H4 (cell line): ENCODE data around the gene RTTN. TPM values are rescaled to one million over a fixed set of nuclear protein-coding genes. Genes with fewer than 3 reads are reported as not detected.
A peak's percentile ranks its signal among the peaks of the same experiment; 100 is the strongest.

Experiments used
- DNase-seq: peaks from one replicate; pipeline ENCODE4 v3.0.0-alpha.2; 2015; ENCODE audit warnings: low spot score
- total RNA-seq: library from RNA; depleted of rRNA; stranded (reverse); fragments of >200 nt; shearing (Covaris generic); gene quantifications from 2 replicates; pipeline ENCODE4 v1.2.3, GENCODE V29; 2014

Gene RTTN
- total RNA-seq, 1 experiment from 2014 or later, result 12.2 TPM

DNA sequence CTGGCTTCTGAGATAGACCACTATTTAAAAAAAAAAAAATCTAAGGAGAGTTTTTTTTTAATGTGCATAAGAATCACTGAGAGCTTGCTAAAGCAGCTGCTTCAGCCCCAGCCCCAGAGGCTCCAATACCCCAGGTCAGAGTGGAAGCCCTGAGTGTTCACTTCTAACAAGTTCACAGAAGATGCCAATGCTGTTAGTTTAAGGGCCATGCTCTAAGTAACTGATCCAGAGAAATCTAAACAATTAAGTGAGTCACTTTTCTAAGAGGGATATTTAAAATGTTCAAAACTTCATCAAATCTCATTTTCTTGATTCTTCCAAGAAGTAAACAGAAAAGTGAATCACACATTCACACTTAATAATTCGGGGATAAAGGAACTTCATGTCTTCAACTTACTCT is 131.4 kb downstream of the RTTN start:
- peak; percentile 32 for DNase-seq

GRCh38 chr18:70073432-70073831 is 132.1 kb downstream of the RTTN start:
- no peak for DNase-seq

DNA sequence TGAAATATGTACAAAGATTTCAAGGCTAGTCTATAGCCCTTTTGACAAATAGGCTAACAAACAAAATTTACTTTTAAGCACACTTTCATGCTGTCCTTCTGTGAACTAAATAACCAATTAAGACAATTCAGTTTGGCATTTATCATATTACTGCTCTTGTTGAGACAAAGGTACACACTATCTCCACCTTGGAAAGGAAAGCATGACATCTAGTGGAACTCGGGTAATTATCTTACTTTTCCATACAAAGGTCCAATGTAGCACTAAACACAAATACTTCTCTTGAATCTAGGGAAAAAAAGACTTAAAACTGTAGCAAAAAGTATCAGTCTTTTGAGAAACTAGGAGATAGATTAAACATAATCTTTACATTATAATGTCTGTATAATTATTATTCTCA is 132.8 kb downstream of the RTTN start:
- DNase-seq, result peak; percentile 46

DNA sequence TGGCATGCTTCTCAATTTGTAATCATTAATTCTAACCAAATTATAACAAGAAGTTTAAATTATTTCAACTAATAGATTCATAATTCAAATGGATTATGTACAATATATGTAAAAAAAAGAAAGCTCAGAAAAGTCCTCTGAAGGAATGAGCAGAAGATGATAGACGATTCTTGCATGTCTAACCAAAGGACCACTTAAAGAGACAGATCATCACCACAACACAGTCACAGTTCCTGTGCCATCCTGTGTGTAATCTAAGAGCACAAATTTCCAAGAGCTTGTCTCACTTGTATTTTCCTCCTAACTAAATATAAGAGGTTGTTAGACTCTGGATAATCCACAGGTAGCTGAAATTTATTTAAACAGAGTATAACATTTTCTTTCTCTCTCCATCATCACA is 135.5 kb downstream of the RTTN start:
- DNase-seq, result no peak

GRCh38 chr18:70069382-70069781 is 136.1 kb downstream of the RTTN start:
- DNase-seq, result no peak

DNA sequence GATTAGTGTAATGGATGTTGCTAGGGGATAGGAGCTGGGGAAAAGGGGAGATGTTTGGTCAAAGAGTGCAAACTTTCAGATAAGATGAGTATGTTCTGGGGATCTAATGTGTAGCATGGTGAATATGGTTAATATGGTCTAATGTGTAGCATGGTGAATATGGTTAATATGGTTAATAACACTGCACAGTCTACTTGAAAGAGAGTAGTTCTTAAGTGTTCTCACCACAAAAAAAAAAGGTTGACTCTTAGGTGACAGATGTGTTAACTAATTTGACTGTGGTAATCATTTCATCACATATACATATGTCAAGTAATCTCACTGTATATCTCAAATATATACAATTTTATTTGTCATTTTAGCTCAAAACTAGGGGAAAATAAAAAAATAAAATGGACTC is 136.5 kb downstream of the RTTN start:
- no peak for DNase-seq

GRCh38 chr18:70059684-70060083 is 145.8 kb downstream of the RTTN start:
- no peak for DNase-seq

GRCh38 chr18:70058916-70059315 is 146.6 kb downstream of the RTTN start:
- no peak for DNase-seq

DNA sequence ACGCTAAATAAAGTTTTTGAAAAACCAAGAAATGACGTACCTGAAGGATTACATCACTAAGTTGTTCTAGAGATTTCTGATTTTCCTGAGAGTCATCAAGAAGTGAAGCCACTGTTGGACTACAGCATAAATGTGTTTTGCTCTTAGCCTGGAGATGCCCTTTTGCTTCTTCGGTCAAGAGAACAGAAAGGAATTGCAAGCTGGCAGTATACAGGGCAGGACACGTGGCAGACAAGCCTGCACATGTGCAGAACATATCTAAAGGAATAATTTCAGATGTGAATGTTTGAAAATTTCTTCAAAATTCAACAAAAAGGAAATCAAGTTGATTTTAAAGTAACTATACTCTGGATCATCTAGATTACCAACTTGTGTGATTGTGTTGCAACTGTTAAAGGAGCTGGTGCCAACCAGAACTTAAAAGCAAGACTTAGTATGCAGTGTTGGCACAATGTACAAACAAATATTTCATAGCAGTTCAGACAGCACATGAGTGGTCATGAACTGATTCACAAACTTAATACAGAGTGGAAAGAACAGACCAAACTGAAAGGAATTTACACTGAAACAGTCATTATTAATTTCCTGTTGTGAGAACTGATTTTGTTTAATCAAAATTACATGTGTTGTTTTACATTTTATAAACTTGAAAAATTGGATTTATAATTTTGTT is 157.4 kb downstream of the RTTN start:
- DNase-seq, result no peak

DNA sequence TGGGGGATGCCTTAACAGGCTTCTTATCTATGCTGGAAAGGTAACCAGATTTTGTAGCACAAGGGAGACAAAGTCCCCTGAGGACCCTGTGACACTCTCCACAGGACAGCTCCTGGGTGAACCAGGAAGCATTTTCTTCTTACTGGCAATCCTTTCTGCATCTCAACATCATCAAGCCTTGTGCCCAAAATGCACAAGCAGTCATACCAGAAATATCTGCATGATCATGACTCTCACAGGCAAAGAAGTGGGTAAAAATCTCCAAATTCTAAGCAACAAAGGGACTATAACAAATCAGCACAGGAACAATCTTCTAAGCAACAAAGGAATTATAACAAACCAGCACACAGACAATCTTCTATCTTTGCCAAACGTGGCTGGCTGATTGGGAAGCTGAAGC is 158.7 kb downstream of the RTTN start:
- DNase-seq, result no peak

DNA sequence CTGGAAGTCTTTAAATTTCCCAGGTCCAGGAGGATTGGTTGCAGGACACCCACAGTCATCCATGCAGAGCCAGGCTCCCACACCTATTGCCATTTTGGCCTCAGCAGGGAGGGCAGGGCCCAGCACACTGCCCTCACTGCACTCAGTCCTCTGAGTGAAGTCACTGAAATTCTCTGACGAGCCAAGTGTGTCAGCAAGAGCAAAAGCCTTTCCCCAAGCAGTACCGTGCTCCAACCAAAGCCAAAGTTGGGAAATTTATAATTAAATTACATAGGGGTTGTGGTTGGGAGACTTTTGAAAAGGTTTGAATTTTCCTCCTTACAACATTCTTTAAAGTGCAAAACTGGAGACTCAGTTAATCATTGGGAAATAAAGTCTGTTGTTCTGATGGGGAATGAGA is 159.3 kb downstream of the RTTN start:
- no peak for DNase-seq

DNA sequence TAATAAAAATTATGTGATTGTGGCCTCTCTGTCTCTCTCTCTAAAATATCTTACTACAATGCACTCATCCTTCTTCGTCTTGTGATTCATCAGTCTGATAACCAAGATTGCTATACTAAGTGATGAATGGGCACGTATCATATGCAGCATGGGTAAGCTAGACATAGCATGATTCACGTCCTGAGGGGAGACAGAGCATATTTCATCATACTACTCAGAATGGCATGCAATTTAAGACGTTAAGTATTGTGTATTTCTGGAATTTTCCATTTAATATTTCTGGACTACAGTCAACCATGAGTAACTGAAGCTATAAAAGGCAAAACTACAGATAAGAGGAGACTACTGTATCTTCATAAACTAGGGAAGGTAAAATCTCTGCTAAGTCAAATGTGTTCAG is 160.9 kb downstream of the RTTN start:
- DNase-seq, result peak; percentile 53

DNA sequence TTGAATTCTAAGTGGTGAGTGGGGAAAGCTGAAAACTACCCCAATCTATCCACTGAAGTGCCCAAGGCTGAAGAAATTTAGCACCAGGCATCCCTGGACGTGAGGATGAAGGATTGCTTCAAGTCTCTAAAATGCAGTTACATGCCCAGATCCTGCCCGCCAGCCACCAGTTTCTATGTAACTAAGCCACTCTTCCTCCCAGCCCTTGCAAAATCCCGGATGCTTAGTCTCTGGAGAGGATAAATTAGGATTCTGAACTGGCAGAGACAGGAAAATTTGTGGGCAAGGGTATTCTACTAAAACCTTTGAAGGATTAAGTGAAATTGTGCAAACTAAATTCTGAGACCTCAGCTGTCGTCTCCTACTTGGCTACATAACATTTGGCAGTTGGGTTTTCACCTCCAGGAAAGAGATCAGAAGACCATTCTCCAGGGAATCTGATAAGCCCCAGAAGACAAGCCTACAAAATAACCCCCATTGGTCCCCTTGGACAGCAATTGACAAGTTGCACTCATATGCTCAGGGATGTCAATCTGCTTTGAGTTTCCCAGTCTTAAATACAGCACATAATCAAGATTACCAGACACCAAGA is 163.9 kb downstream of the RTTN start:
- no peak for DNase-seq

DNA sequence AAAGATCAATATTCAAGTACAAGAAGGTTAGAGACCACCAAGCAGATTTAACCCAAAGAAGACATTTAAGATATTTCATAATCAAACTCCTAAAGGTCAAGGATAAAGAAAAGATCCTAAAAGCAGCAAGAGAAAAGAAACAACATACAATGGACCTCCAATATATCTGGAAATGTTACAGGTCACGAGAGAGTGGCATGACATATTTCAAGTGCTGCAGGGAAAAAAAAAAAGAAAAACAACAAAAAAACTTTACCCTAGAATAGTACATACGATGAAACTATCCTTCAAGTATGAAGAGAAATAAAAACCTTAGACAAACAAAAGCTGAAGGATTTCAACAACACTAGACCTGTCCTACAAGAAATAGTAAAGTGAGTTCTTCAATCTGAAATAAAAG is 166.3 kb downstream of the RTTN start:
- DNase-seq, result no peak

DNA sequence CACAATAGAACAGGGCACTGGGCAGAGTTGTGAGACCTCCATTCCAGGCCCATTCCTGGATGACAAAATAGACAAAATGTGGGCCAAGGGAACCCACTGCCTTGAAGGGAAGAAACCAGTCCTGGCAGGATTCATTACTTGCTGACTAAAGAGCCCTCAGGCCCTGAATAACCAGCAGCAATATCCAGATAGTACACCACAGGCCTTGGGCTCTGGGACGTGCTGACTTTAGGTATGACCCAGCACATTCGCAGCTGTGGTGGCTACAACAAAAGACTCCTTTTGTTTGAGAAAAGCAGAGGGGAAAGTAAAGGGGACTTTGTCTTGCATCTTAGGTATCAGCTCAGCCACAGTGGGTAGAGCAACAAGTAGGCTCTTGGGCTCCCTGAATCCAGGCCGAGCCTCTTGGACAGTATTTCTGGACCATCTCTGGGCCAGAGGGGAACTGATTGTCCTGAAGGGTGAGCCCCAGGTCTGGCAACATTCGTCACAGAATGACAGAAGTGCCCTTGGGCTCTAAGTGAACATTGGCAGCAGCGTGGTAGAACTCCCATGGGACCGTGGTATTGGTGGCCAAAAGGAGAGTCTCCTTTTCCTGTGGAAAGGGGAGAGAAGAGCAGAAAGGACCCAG is 167.9 kb downstream of the RTTN start:
- no peak for DNase-seq

DNA sequence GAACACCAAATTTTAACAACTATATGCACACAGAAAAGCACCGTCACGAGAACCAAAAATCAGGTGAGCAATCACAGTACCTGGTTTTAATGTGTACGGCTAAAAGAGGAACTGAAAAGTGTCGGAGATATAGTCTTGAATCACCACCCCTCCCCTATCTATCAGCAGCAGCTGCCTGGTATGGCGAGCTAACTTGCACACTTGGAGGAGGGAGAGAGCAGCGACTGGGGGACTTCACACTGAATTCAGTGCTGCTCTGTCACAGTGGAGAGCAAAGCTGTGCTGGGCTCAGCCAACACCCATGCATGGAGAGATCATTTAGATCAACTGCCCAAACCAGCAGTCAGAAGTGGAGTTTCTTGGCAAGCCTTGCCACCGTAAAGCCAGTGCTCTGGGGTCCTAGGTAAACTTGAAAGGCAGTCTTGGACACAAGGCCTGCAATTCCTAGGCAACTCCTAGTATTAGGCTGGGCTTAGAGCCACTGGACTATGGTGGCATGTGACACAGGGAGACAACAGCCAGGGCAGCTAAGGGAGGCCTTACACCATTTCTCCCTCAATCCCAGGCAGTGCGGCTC is 168.6 kb downstream of the RTTN start:
- no peak for DNase-seq

- no peak for DNase-seq
Observed at GRCh38 chr18:70036168-70036567, 169.3 kb downstream of the RTTN start.

DNA sequence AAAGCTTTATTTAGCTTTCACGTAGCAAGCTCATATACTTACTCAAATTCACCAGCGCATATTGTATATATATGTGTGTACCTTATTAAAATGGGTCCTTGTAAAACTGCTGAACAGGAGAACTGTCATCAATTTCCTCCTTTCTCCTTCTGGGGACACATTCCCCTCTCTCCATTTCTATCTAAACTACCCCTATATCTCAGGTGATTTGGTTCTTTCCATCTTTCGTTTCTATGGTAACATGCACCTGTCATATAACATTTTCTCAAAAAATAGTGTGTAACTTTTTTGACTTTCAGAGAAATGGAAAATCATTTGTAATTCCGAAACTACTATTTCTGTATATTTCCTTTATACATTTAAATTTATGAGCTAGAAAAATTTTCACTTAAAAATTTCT is 174.3 kb downstream of the RTTN start:
- no peak for DNase-seq

DNA sequence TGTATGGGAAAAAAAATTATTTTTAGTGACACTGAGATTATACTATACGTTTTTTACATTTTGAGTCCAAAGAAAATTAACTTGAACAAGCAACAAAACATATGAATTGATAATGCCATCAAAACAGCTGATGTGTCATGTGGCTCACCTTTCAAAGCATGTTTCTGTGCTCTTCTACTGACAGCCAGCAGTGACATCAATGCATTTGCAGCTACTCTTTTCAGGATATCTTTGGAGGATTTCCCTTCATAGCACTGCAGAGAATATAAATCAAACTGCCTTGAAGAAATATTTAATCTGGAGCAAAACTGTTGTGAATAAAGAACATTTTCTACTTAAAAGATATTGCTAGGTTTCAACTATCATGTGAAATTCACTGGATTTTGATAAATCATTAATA is 174.8 kb downstream of the RTTN start:
- no peak for DNase-seq

GRCh38 chr18:70029163-70029562 is 176.3 kb downstream of the RTTN start:
- DNase-seq, result no peak

DNA sequence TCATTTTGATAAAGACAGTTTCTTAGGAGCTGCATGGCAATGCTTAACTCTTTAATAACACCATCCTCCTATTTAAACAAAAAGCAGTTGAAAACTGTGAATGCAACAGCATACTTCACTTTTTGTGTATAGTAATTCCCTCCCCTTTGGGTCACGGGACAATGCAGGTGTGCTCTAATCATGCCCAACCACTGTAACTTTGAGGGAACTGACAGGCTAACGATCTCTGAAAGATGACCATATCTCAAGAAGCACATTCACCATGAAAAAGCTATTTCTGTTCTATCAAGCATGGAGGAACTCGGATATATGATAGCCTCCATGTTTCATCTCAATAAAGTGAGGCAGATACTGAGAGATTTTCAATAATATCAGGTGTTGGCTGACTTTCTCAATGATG is 176.8 kb downstream of the RTTN start:
- DNase-seq, result no peak

DNA sequence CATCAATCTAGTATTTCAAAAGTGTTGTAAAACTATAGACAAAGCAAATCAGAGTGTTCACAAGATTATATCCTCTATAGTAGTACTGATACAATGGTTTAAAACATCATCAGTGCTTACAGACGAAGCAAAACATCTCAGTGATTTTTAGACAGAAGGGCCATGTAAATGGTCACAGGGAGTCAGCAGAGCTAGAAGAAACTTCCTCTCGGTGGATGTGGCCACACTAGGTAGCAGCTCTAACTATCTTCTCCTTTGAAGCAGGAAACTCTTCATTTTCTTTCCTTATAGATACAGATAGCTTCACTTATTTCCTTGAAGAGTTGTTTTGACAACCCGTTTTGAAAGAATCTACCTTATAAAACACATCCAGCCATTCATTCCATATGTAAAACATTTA is 177.4 kb downstream of the RTTN start:
- DNase-seq, result no peak

- DNase-seq, result no peak
Observed at GRCh38 chr18:70025580-70025979, 179.9 kb downstream of the RTTN start.
